Neural crest cell (in vitro differentiated cells): ENCODE measurements around the gene GDAP1L1. TPM values are rescaled to one million over a fixed set of nuclear protein-coding genes. Genes with fewer than 3 reads are reported as not detected.
A peak's percentile ranks its signal among the peaks of the same experiment; 100 is the strongest.

ENCODE experiments used
- DNase-seq: peaks from one replicate; pipeline ENCODE4 v3.0.0; 2021; ENCODE audit warnings: low read depth, mixed read lengths, low spot score
- H3K27ac Mint-ChIP-seq: one replicate; pipeline ENCODE4 v1.8.0; 2021; ENCODE audit warnings: mild to moderate bottlenecking, mixed read lengths; ENCODE audit not compliant: unreplicated experiment
- H3K27me3 Mint-ChIP-seq: 2 replicates; pipeline ENCODE4 v1.8.0; 2021; ENCODE audit warnings: low read depth, mild to moderate bottlenecking, mixed read lengths
- H3K36me3 Mint-ChIP-seq: 2 replicates; pipeline ENCODE4 v1.8.0; 2021; ENCODE audit warnings: low read depth, mild to moderate bottlenecking, mixed read lengths
- H3K4me1 Mint-ChIP-seq: 2 replicates; pipeline ENCODE4 v1.8.0; 2021; ENCODE audit warnings: mixed read lengths
- H3K4me3 Mint-ChIP-seq: one replicate; pipeline ENCODE4 v1.8.0; 2021; ENCODE audit warnings: mild to moderate bottlenecking, mixed read lengths
- H3K9me3 Mint-ChIP-seq: 2 replicates; pipeline ENCODE4 v1.8.0; 2021; ENCODE audit warnings: mixed read lengths
- total RNA-seq: library from RNA; stranded (reverse); gene quantifications from 2 replicates; pipeline ENCODE4 v1.2.1, GENCODE V29; 2021
- TF ChIP-seq, protein P1 (sequence below): fragments of 200-600 bp; sonication (generic); conservative IDR thresholded peaks from 2 replicates; pipeline ENCODE4 v1.5.0; 2021; ENCODE audit warnings: antibody characterized with exemption, mild to moderate bottlenecking

Gene GDAP1L1
- total RNA-seq, 1 donor from 2014 or later: 10.9 TPM

- no peaks in the 10 kb centered on the region for H3K36me3 Mint-ChIP-seq
- H3K9me3 Mint-ChIP-seq: no peaks in the 10 kb centered on the region
- no peak overlapping the region for H3K27ac Mint-ChIP-seq
- no peak overlapping the region for H3K4me3 Mint-ChIP-seq
- H3K27me3 Mint-ChIP-seq: no peaks in the 10 kb centered on the region
- H3K4me1 Mint-ChIP-seq: peaks cover 40% of the 10 kb centered on the region
- TF ChIP-seq, protein P1, sequence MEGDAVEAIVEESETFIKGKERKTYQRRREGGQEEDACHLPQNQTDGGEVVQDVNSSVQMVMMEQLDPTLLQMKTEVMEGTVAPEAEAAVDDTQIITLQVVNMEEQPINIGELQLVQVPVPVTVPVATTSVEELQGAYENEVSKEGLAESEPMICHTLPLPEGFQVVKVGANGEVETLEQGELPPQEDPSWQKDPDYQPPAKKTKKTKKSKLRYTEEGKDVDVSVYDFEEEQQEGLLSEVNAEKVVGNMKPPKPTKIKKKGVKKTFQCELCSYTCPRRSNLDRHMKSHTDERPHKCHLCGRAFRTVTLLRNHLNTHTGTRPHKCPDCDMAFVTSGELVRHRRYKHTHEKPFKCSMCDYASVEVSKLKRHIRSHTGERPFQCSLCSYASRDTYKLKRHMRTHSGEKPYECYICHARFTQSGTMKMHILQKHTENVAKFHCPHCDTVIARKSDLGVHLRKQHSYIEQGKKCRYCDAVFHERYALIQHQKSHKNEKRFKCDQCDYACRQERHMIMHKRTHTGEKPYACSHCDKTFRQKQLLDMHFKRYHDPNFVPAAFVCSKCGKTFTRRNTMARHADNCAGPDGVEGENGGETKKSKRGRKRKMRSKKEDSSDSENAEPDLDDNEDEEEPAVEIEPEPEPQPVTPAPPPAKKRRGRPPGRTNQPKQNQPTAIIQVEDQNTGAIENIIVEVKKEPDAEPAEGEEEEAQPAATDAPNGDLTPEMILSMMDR: no peak
- DNase-seq: no peak
These were observed 34.3 kb upstream of the GDAP1L1 start for GRCh38 chr20:44212792-44213191.

- Mint-ChIP-seq H3K27me3 (no peaks in the 10 kb centered on the region), H3K27ac (no peak overlapping the region), H3K36me3 (no peaks in the 10 kb centered on the region), H3K9me3 (no peaks in the 10 kb centered on the region), H3K4me3 (peak overlapping the region; percentile 39), H3K4me1 (peaks cover 23% of the 10 kb centered on the region)
- DNase-seq: peak; percentile 65
- TF ChIP-seq, protein P1: peak; percentile 82
These were observed 32.0 kb upstream of the GDAP1L1 start for GRCh38 chr20:44215125-44215524.

DNA sequence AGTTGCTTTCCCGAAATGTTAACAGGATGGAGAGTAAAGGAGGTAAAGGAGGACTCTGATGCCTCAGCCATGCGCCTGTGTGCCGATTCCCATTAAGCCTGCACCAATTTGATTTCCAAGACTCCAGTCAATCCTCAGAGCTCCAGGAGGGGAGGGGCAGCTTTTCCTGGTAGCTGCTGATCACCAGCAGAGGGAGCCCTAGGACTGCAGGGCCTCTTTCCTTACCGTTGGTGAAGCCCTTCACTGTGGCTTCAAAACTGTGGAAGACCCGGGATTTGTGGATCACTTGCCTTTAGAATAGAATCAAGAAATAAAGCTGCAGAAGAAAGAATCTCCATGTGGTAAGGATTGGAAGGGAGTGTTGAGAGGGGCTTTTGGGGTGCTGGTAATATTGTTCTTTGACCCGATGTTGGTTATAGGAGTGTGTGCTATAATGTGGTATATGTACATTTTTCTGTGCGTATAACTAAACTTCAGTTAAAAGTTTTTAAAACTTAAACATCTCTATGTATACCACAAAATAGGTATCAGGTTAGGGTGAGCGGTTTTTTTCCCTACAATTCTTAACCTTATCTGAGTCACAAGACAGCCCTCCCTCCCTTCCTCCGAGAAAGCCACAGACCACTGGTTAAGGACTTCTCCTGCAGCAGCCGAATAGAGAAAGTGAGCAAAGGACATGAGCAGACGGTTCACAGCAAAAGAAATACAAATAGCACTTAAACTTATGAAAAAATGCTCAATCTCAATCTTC, 29.6 kb upstream of the GDAP1L1 start:
- no peak overlapping the region for H3K27ac Mint-ChIP-seq
- TF ChIP-seq, protein P1: peak; percentile 89
- peak; percentile 64 for DNase-seq
- H3K4me1 Mint-ChIP-seq: peaks cover 9% of the 10 kb centered on the region
- peak overlapping the region; percentile 45 for H3K4me3 Mint-ChIP-seq
- no peaks in the 10 kb centered on the region for H3K36me3 Mint-ChIP-seq
- no peaks in the 10 kb centered on the region for H3K27me3 Mint-ChIP-seq
- H3K9me3 Mint-ChIP-seq: no peaks in the 10 kb centered on the region

- Mint-ChIP-seq H3K27ac (no peak overlapping the region), H3K36me3 (no peaks in the 10 kb centered on the region), H3K27me3 (no peaks in the 10 kb centered on the region), H3K4me3 (no peak overlapping the region), H3K9me3 (no peaks in the 10 kb centered on the region), H3K4me1 (peaks cover 9% of the 10 kb centered on the region)
- no peak for DNase-seq
- TF ChIP-seq, protein P1: no peak
These were observed 28.7 kb upstream of the GDAP1L1 start for GRCh38 chr20:44218446-44218845.

DNA sequence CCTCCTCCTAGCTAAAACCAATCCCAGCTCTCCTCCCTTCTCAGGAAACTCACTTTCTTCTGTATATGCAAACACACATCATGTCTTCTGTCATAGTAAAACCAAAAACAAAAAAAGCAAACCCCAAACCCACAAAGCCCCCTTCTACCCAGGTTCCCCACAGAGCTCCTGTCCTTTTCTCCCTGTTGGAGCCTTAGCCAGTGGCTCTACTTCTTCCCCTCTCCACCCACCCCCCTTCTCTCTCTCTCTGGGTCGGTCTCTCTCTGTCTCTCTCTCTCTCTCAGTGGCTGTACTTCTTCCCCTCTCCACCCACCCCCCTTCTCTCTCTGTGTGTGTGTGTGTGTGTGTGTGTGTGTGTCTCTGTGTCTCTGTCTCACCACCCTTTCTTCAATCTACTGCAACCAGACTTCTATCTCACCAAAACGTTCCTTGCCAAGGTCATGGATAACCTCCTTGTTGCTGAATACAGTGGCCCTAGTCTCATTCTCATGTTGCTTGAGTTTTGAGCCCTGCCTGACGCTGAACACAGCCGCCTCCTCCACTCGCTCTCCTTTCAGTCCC, 27.9 kb upstream of the GDAP1L1 start:
- H3K9me3 Mint-ChIP-seq: no peaks in the 10 kb centered on the region
- H3K4me1 Mint-ChIP-seq: peaks cover 9% of the 10 kb centered on the region
- no peaks in the 10 kb centered on the region for H3K36me3 Mint-ChIP-seq
- H3K4me3 Mint-ChIP-seq: no peak overlapping the region
- DNase-seq: no peak
- H3K27me3 Mint-ChIP-seq: no peaks in the 10 kb centered on the region
- TF ChIP-seq, protein P1: no peak
- peak overlapping the region; percentile 79 for H3K27ac Mint-ChIP-seq
